GM23338 (cell line): ENCODE data around the gene GJD2. TPM values are rescaled to one million over a fixed set of nuclear protein-coding genes. Genes with fewer than 3 reads are reported as not detected.

Experiments used
- ATAC-seq: fragments of 200-7000 bp; cut with Tn5 transposase; 3 replicates; pipeline ENCODE4 v1.9.1; 2020
- DNase-seq: peaks from one replicate; pipeline ENCODE4 v3.0.0-alpha.2; 2015; ENCODE audit warnings: low spot score
- H2AFZ ChIP-seq: fragments of 200-600 bp; sonication (generic); 2 replicates; pipeline ENCODE4 v1.8.0; 2016; ENCODE audit warnings: antibody characterized with exemption, mild to moderate bottlenecking, moderate library complexity
- H3F3A ChIP-seq: fragments of 200-600 bp; sonication (generic); replicated peaks from 2 replicates; pipeline ENCODE4 v1.8.0; 2017; ENCODE audit warnings: antibody characterized with exemption, mixed run types, low read depth
- H3K27ac ChIP-seq: fragments of 200-600 bp; sonication (generic); 2 replicates; pipeline ENCODE4 v1.6.1; 2016; ENCODE audit warnings: low read depth
- H3K27me3 ChIP-seq: fragments of 200-600 bp; sonication (generic); 2 replicates; pipeline ENCODE4 v1.8.0; 2016; ENCODE audit warnings: mild to moderate bottlenecking, mixed run types, moderate library complexity; ENCODE audit not compliant: insufficient read depth
- H3K36me3 ChIP-seq: fragments of 200-600 bp; sonication (generic); 2 replicates; pipeline ENCODE4 v1.8.0; 2016; ENCODE audit warnings: mild to moderate bottlenecking; ENCODE audit not compliant: insufficient read depth
- H3K4me1 ChIP-seq: fragments of 200-600 bp; sonication (generic); 2 replicates; pipeline ENCODE4 v1.8.0; 2016; ENCODE audit warnings: mild to moderate bottlenecking, moderate library complexity; ENCODE audit not compliant: insufficient read depth
- H3K4me2 ChIP-seq: fragments of 200-600 bp; sonication (generic); 2 replicates; pipeline ENCODE4 v1.7.1; 2017; ENCODE audit warnings: mixed run types
- H3K4me3 ChIP-seq: fragments of 200-600 bp; sonication (generic); 2 replicates; pipeline ENCODE4 v1.6.1; 2016; ENCODE audit warnings: mixed run types
- H3K79me2 ChIP-seq: fragments of 200-600 bp; sonication (generic); replicated peaks from 2 replicates; pipeline ENCODE4 v1.8.0; 2017; ENCODE audit warnings: mild to moderate bottlenecking; ENCODE audit not compliant: insufficient read depth
- H3K9me2 ChIP-seq: fragments of 200-600 bp; sonication (generic); 2 replicates; pipeline ENCODE4 v1.8.0; 2017; ENCODE audit not compliant: insufficient read depth
- H4K20me1 ChIP-seq: fragments of 200-600 bp; sonication (generic); replicated peaks from 2 replicates; pipeline ENCODE4 v1.8.0; 2017; ENCODE audit warnings: mild to moderate bottlenecking; ENCODE audit not compliant: insufficient read depth
- H3K27ac Mint-ChIP-seq: 2 replicates; pipeline ENCODE4 v1.8.0; 2020; ENCODE audit warnings: inconsistent platforms, mild to moderate bottlenecking, moderate library complexity, mixed read lengths
- H3K27me3 Mint-ChIP-seq: 3 replicates; pipeline ENCODE4 v1.8.0; 2022; ENCODE audit warnings: low read depth, mild to moderate bottlenecking, moderate library complexity, mixed read lengths, inconsistent platforms; ENCODE audit not compliant: insufficient read depth, poor library complexity
- H3K36me3 Mint-ChIP-seq: 3 replicates; pipeline ENCODE4 v1.8.0; 2021; ENCODE audit warnings: low read depth, mild to moderate bottlenecking, inconsistent platforms, moderate library complexity, mixed read lengths
- H3K4me1 Mint-ChIP-seq: 3 replicates; pipeline ENCODE4 v1.8.0; 2020; ENCODE audit warnings: mild to moderate bottlenecking, inconsistent platforms, mixed read lengths
- H3K4me3 Mint-ChIP-seq: 3 replicates; pipeline ENCODE4 v1.8.0; 2021; ENCODE audit warnings: moderate library complexity, mild to moderate bottlenecking, inconsistent platforms, mixed read lengths
- H3K9me3 Mint-ChIP-seq: 3 replicates; pipeline ENCODE4 v1.8.0; 2020; ENCODE audit warnings: moderate library complexity, mild to moderate bottlenecking, inconsistent platforms, mixed read lengths
- CREB1 ChIP-seq: fragments of 250-450 bp; sonication (Bioruptor Pico); IDR thresholded peaks from 2 replicates; pipeline ENCODE4 v1.5.0; 2020; ENCODE audit warnings: low read depth, mild to moderate bottlenecking, moderate library complexity
- CTCF ChIP-seq, 2 experiments: fragments of 200-600 bp in 1 of 2; sonication (generic) in 1 of 2; conservative IDR thresholded peaks; 2 replicates each; pipeline versions ENCODE4 v1.5.1 to v1.6.1; 2016 to 2017; ENCODE audit warnings: antibody characterized with exemption in 2 of 2, low read depth in 2 of 2, mild to moderate bottlenecking in 2 of 2, moderate library complexity in 1 of 2
- EZH2 ChIP-seq: fragments of 200-600 bp; sonication (generic); IDR thresholded peaks from one replicate; pipeline ENCODE4 v1.8.0; 2017; ENCODE audit warnings: antibody characterized with exemption, mild to moderate bottlenecking, low read depth; ENCODE audit not compliant: unreplicated experiment
- EZH2phosphoT487 ChIP-seq: fragments of 200-600 bp; sonication (generic); IDR thresholded peaks from one replicate; pipeline ENCODE4 v1.8.1; 2018; ENCODE audit warnings: antibody characterized with exemption; ENCODE audit not compliant: unreplicated experiment
- POLR2AphosphoS5 ChIP-seq: IDR thresholded peaks from 2 replicates; pipeline ENCODE4 v1.6.1; 2016; ENCODE audit warnings: antibody characterized with exemption, low read depth
- STAT1 ChIP-seq: IDR thresholded peaks from one replicate; pipeline ENCODE4 v1.6.1; 2016; ENCODE audit warnings: antibody characterized with exemption; ENCODE audit not compliant: unreplicated experiment
- ZNF114 ChIP-seq: fragments of 250-450 bp; sonication (Bioruptor Pico); IDR thresholded peaks from 2 replicates; pipeline ENCODE4 v1.5.0; 2020; ENCODE audit warnings: mild to moderate bottlenecking, moderate library complexity
- ZNF331 ChIP-seq: fragments of 250-450 bp; sonication (Bioruptor Pico); IDR thresholded peaks from 2 replicates; pipeline ENCODE4 v1.5.0; 2020; ENCODE audit warnings: low read depth, mild to moderate bottlenecking, moderate library complexity
- polyA plus RNA-seq: library from polyadenylated mRNA; unstranded; fragments of >200 nt; fragmentation: Nextera tagmentation; extraction: Ambion mirVana; gene quantifications from 2 replicates; pipeline ENCODE4 v1.2.1, GENCODE V29; 2016
- total RNA-seq: library from RNA; depleted of rRNA; stranded (reverse); fragments of >200 nt; shearing (Covaris generic); gene quantifications from 2 replicates; pipeline ENCODE4 v1.2.3, GENCODE V29; 2014
- TF ChIP-seq, protein P1 (sequence below): IDR thresholded peaks from 2 replicates; pipeline ENCODE4 v1.6.1; 2016; ENCODE audit warnings: antibody characterized with exemption
- TF ChIP-seq, protein P2 (sequence below): fragments of 250-450 bp; sonication (Bioruptor Pico); IDR thresholded peaks from 2 replicates; pipeline ENCODE4 v1.5.0; 2020; ENCODE audit warnings: mild to moderate bottlenecking, moderate library complexity

Gene GJD2
- total and polyA plus RNA-seq, 2 experiments from 2014 or later, result 0.29 to 0.63 TPM

DNA sequence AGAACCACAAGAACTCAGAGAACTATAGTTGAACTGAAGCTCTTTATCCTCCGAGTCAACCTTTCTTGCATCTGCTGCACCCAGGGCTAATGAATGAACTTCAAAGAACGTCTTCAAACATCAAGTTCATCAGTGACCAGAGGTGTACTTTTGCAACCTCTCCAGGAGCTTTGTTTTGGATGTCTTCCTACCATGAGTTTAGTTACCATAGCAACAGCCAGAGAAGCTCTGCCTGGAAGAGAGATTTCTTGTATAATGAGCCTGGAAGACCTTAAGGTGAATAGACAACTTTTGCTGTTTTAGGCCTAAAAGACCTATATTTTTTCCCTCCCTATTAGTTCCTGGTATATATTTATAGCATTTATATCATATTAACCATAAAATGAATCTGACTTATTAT is 31.4 kb upstream of the GJD2 start:
- Mint-ChIP-seq H3K9me3 (peaks cover 3% of the 10 kb centered on the region; the same call in 1 of the 3 replicates), H3K27ac (no peak overlapping the region), H3K4me3 (no peak overlapping the region), H3K36me3 (no peaks in the 10 kb centered on the region), H3K27me3 (no peaks in the 10 kb centered on the region), H3K4me1 (no peaks in the 10 kb centered on the region)
- peaks cover 13% of the 10 kb centered on the region; the same call in 1 of the 2 replicates for H3K9me2 ChIP-seq
- no peak overlapping the region for H3K4me3 ChIP-seq
- H3F3A ChIP-seq, result no peaks in the 10 kb centered on the region
- no peak overlapping the region for H3K4me2 ChIP-seq
- no peak for ATAC-seq
- no peaks in the 10 kb centered on the region for H3K4me1 ChIP-seq
- H4K20me1 ChIP-seq, result no peaks in the 10 kb centered on the region
- H2AFZ ChIP-seq, result no peak overlapping the region
- no peak for DNase-seq
- no peaks in the 10 kb centered on the region for H3K79me2 ChIP-seq
- no peak overlapping the region for H3K27ac ChIP-seq
- no peaks in the 10 kb centered on the region for H3K27me3 ChIP-seq
- H3K36me3 ChIP-seq, result peaks cover 6% of the 10 kb centered on the region; the same call in 1 of the 2 replicates
- TF ChIP-seq, protein P1, sequence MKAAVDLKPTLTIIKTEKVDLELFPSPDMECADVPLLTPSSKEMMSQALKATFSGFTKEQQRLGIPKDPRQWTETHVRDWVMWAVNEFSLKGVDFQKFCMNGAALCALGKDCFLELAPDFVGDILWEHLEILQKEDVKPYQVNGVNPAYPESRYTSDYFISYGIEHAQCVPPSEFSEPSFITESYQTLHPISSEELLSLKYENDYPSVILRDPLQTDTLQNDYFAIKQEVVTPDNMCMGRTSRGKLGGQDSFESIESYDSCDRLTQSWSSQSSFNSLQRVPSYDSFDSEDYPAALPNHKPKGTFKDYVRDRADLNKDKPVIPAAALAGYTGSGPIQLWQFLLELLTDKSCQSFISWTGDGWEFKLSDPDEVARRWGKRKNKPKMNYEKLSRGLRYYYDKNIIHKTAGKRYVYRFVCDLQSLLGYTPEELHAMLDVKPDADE, result no peak
- TF ChIP-seq POLR2AphosphoS5 (no peak), EZH2phosphoT487 (no peak), CREB1 (CRISPR knock-in tag) (no peak), EZH2 (no peak), STAT1 (no peak), ZNF331 (CRISPR knock-in tag) (no peak), ZNF114 (CRISPR knock-in tag) (no peak), CTCF (conservative IDR thresholded peaks at IDR 0.05; ENCODE audit: low read depth in 2 of 2) (no peak)
- TF ChIP-seq, protein P2, sequence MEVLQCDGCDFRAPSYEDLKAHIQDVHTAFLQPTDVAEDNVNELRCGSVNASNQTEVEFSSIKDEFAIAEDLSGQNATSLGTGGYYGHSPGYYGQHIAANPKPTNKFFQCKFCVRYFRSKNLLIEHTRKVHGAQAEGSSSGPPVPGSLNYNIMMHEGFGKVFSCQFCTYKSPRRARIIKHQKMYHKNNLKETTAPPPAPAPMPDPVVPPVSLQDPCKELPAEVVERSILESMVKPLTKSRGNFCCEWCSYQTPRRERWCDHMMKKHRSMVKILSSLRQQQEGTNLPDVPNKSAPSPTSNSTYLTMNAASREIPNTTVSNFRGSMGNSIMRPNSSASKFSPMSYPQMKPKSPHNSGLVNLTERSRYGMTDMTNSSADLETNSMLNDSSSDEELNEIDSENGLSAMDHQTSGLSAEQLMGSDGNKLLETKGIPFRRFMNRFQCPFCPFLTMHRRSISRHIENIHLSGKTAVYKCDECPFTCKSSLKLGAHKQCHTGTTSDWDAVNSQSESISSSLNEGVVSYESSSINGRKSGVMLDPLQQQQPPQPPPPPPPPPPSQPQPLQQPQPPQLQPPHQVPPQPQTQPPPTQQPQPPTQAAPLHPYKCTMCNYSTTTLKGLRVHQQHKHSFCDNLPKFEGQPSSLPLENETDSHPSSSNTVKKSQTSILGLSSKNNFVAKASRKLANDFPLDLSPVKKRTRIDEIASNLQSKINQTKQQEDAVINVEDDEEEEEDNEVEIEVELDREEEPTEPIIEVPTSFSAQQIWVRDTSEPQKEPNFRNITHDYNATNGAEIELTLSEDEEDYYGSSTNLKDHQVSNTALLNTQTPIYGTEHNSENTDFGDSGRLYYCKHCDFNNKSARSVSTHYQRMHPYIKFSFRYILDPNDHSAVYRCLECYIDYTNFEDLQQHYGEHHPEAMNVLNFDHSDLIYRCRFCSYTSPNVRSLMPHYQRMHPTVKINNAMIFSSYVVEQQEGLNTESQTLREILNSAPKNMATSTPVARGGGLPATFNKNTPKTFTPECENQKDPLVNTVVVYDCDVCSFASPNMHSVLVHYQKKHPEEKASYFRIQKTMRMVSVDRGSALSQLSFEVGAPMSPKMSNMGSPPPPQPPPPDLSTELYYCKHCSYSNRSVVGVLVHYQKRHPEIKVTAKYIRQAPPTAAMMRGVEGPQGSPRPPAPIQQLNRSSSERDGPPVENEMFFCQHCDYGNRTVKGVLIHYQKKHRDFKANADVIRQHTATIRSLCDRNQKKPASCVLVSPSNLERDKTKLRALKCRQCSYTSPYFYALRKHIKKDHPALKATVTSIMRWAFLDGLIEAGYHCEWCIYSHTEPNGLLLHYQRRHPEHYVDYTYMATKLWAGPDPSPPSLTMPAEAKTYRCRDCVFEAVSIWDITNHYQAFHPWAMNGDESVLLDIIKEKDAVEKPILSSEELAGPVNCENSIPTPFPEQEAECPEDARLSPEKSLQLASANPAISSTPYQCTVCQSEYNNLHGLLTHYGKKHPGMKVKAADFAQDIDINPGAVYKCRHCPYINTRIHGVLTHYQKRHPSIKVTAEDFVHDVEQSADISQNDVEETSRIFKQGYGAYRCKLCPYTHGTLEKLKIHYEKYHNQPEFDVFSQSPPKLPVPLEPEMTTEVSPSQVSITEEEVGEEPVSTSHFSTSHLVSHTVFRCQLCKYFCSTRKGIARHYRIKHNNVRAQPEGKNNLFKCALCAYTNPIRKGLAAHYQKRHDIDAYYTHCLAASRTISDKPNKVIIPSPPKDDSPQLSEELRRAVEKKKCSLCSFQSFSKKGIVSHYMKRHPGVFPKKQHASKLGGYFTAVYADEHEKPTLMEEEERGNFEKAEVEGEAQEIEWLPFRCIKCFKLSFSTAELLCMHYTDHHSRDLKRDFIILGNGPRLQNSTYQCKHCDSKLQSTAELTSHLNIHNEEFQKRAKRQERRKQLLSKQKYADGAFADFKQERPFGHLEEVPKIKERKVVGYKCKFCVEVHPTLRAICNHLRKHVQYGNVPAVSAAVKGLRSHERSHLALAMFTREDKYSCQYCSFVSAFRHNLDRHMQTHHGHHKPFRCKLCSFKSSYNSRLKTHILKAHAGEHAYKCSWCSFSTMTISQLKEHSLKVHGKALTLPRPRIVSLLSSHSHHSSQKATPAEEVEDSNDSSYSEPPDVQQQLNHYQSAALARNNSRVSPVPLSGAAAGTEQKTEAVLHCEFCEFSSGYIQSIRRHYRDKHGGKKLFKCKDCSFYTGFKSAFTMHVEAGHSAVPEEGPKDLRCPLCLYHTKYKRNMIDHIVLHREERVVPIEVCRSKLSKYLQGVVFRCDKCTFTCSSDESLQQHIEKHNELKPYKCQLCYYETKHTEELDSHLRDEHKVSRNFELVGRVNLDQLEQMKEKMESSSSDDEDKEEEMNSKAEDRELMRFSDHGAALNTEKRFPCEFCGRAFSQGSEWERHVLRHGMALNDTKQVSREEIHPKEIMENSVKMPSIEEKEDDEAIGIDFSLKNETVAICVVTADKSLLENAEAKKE, result no peak
